HEK293 (cell line): ENCODE results near the gene LPP.

Experiments
- CTCF ChIA-PET: fragments of 350-600 bp; formaldehyde crosslinking; extraction: SDS; loops from one replicate; lab custom pipeline; 2021; ENCODE audit warnings: antibody characterized with exemption; lab: Yijun Ruan, JAX
- POLR2A ChIA-PET: fragments of 300-600 bp; formaldehyde crosslinking; extraction: SDS; loops from one replicate; lab custom pipeline; 2020; ENCODE audit warnings: antibody characterized with exemption, inconsistent platforms; lab: Yijun Ruan, JAX
- H3K27ac ChIP-seq: fragments of 200-500 bp; sonication (Bioruptor generic); 2 replicates; pipeline ENCODE4 v1.5.1; 2014; ENCODE audit warnings: low read depth, low read length, control low read depth, inconsistent platforms; ENCODE audit errors: extremely low read depth
- H3K36me3 ChIP-seq, 2 experiments: fragments of 200-500 bp in 1 of 2; sonication (Bioruptor generic) in 1 of 2; 1 replicate in 1 of 2; 2 replicates in 1 of 2; pipeline ENCODE4 v1.5.1; 2014 to 2017; ENCODE audit warnings: inconsistent platforms in 2 of 2, low read length in 2 of 2; ENCODE audit not compliant: control insufficient read depth in 2 of 2, insufficient read depth in 1 of 2
- H3K4me1 ChIP-seq: fragments of 200-500 bp; sonication (Bioruptor generic); 2 replicates; pipeline ENCODE4 v1.5.1; 2014; ENCODE audit warnings: mild to moderate bottlenecking, low read length, inconsistent platforms; ENCODE audit not compliant: control insufficient read depth, insufficient read depth
- H3K4me3 ChIP-seq: 2 replicates; pipeline ENCODE4 v1.5.1; 2011; ENCODE audit warnings: low read depth, mild to moderate bottlenecking, control low read depth, low read length, moderate library complexity
- H3K9me3 ChIP-seq: fragments of 200-500 bp; sonication (Bioruptor generic); 2 replicates; pipeline ENCODE4 v1.5.1; 2014; ENCODE audit warnings: low read depth, low read length, inconsistent platforms; ENCODE audit not compliant: control insufficient read depth, insufficient read depth
- HOXD13 ChIP-seq: sonication (generic); formaldehyde crosslinking; IDR thresholded peaks from 2 replicates; pipeline ENCODE4 v1.8.0; 2022; ENCODE audit warnings: missing genetic modification reagents, borderline replicate concordance
- KLF7 ChIP-seq: fragments of 450-650 bp; formaldehyde crosslinking; IDR thresholded peaks from 2 replicates; pipeline ENCODE4 v1.5.1; 2016; ENCODE audit warnings: missing biosample characterization, missing genetic modification characterization, borderline replicate concordance
- SALL2 ChIP-seq: fragments of 450-650 bp; formaldehyde crosslinking; IDR thresholded peaks from 2 replicates; pipeline ENCODE4 v1.5.0; 2017; ENCODE audit warnings: missing biosample characterization, mild to moderate bottlenecking, missing genetic modification characterization, borderline replicate concordance
- ZBTB1 ChIP-seq: fragments of 450-650 bp; formaldehyde crosslinking; IDR thresholded peaks from 2 replicates; pipeline ENCODE4 v1.5.1; 2016; ENCODE audit warnings: missing biosample characterization, missing genetic modification characterization
- ZNF121 ChIP-seq: fragments of 450-650 bp; formaldehyde crosslinking; IDR thresholded peaks from 2 replicates; pipeline ENCODE4 v1.5.1; 2016; ENCODE audit warnings: missing biosample characterization, missing genetic modification characterization
- ZNF146 ChIP-seq: fragments of 450-650 bp; formaldehyde crosslinking; IDR thresholded peaks from 2 replicates; pipeline ENCODE4 v1.5.1; 2016; ENCODE audit warnings: missing biosample characterization, missing genetic modification characterization
- ZNF26 ChIP-seq: fragments of 450-650 bp; formaldehyde crosslinking; IDR thresholded peaks from 2 replicates; pipeline ENCODE4 v1.5.1; 2016; ENCODE audit warnings: missing biosample characterization, missing genetic modification characterization
- ZNF266 ChIP-seq: fragments of 450-650 bp; formaldehyde crosslinking; IDR thresholded peaks from 2 replicates; pipeline ENCODE4 v1.5.1; 2016; ENCODE audit warnings: missing biosample characterization, missing genetic modification characterization, low read depth
- ZNF302 ChIP-seq: fragments of 450-650 bp; formaldehyde crosslinking; IDR thresholded peaks from 2 replicates; pipeline ENCODE4 v1.5.1; 2016; ENCODE audit warnings: missing biosample characterization, missing genetic modification characterization, low read depth
- ZNF37A ChIP-seq: fragments of 450-650 bp; IDR thresholded peaks from 2 replicates; pipeline ENCODE4 v1.5.1; 2018; ENCODE audit warnings: missing biosample characterization, missing genetic modification characterization
- ZNF398 ChIP-seq: fragments of 450-650 bp; formaldehyde crosslinking; IDR thresholded peaks from 2 replicates; pipeline ENCODE4 v1.5.1; 2017; ENCODE audit warnings: missing biosample characterization, missing genetic modification characterization
- ZNF473 ChIP-seq: fragments of 450-650 bp; formaldehyde crosslinking; IDR thresholded peaks from 2 replicates; pipeline ENCODE4 v1.5.1; 2017; ENCODE audit warnings: missing biosample characterization, missing genetic modification characterization
- ZNF510 ChIP-seq: fragments of 450-650 bp; formaldehyde crosslinking; IDR thresholded peaks from 2 replicates; pipeline ENCODE4 v1.5.1; 2018; ENCODE audit warnings: mild to moderate bottlenecking, missing genetic modification characterization, missing biosample characterization; ENCODE audit not compliant: insufficient replicate concordance
- ZNF513 ChIP-seq: fragments of 450-650 bp; IDR thresholded peaks from 2 replicates; pipeline ENCODE4 v1.5.1; 2018; ENCODE audit warnings: missing biosample characterization, missing genetic modification characterization
- ZNF548 ChIP-seq: fragments of 450-650 bp; formaldehyde crosslinking; IDR thresholded peaks from 2 replicates; pipeline ENCODE4 v1.5.1; 2016; ENCODE audit warnings: missing biosample characterization, missing genetic modification characterization
- ZNF560 ChIP-seq: fragments of 450-650 bp; formaldehyde crosslinking; IDR thresholded peaks from 2 replicates; pipeline ENCODE4 v1.5.1; 2017; ENCODE audit warnings: missing biosample characterization, missing genetic modification characterization, borderline replicate concordance
- ZNF585B ChIP-seq: fragments of 450-650 bp; formaldehyde crosslinking; IDR thresholded peaks from 2 replicates; pipeline ENCODE4 v1.5.1; 2016; ENCODE audit warnings: missing biosample characterization, missing genetic modification characterization
- ZNF600 ChIP-seq: fragments of 450-650 bp; formaldehyde crosslinking; IDR thresholded peaks from 2 replicates; pipeline ENCODE4 v1.5.1; 2016; ENCODE audit warnings: missing biosample characterization, missing genetic modification characterization
- ZNF626 ChIP-seq: fragments of 450-650 bp; sonication (Bioruptor Pico); formaldehyde crosslinking; IDR thresholded peaks from 2 replicates; pipeline ENCODE4 v1.5.1; 2018; ENCODE audit warnings: missing biosample characterization, missing genetic modification characterization, inconsistent platforms
- ZNF629 ChIP-seq: fragments of 450-650 bp; formaldehyde crosslinking; IDR thresholded peaks from 2 replicates; pipeline ENCODE4 v1.5.1; 2017; ENCODE audit warnings: missing biosample characterization, missing genetic modification characterization
- ZNF654 ChIP-seq: fragments of 450-650 bp; formaldehyde crosslinking; IDR thresholded peaks from 2 replicates; pipeline ENCODE4 v1.5.1; 2016; ENCODE audit warnings: low read depth, missing biosample characterization, missing genetic modification characterization
- ZNF707 ChIP-seq: fragments of 450-650 bp; formaldehyde crosslinking; IDR thresholded peaks from 2 replicates; pipeline ENCODE4 v1.5.1; 2016; ENCODE audit warnings: missing biosample characterization, missing genetic modification characterization
- ZNF843 ChIP-seq: fragments of 450-650 bp; formaldehyde crosslinking; IDR thresholded peaks from 2 replicates; pipeline ENCODE4 v1.5.1; 2016; ENCODE audit warnings: missing biosample characterization, missing genetic modification characterization
- ZSCAN23 ChIP-seq: fragments of 450-650 bp; formaldehyde crosslinking; IDR thresholded peaks from 2 replicates; pipeline ENCODE4 v1.5.1; 2016; ENCODE audit warnings: missing biosample characterization, missing genetic modification characterization
- TF ChIP-seq, protein P1 (sequence below): fragments of 450-650 bp; formaldehyde crosslinking; IDR thresholded peaks from 2 replicates; pipeline ENCODE4 v1.5.1; 2017; ENCODE audit warnings: missing biosample characterization, missing genetic modification characterization
- TF ChIP-seq, protein P2 (sequence below): fragments of 450-650 bp; formaldehyde crosslinking; IDR thresholded peaks from 2 replicates; pipeline ENCODE4 v1.5.1; 2016; ENCODE audit warnings: missing biosample characterization, missing genetic modification characterization
- TF ChIP-seq, protein P3 (sequence below): sonication (generic); formaldehyde crosslinking; IDR thresholded peaks from 2 replicates; pipeline ENCODE4 v1.8.1; 2022; ENCODE audit warnings: mild to moderate bottlenecking, moderate library complexity, missing genetic modification reagents

The LPP gene

DNA sequence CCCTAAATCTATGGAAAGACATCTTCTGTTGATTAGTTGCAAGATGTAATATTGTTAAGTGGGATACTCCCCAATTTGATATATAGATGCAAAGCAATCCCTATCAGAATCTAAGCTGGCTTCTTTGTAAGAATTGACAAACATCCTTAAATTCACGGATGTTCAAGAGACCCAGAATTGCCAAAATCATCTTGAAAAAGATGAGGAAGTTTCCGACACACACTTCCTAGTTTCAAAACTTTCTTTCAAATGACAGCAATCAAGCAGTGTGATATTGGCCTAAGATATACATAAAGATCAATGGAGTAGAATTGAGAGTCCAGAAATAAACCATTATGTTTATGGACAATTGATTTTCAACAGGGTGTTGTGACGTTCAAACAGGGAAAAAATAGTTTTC is 383.6 kb downstream of the LPP start (continued):
- TF ChIP-seq ZNF707 (tag by site-specific recombination) (no peak), ZNF585B (tag by site-specific recombination) (no peak), ZNF473 (no peak)

DNA sequence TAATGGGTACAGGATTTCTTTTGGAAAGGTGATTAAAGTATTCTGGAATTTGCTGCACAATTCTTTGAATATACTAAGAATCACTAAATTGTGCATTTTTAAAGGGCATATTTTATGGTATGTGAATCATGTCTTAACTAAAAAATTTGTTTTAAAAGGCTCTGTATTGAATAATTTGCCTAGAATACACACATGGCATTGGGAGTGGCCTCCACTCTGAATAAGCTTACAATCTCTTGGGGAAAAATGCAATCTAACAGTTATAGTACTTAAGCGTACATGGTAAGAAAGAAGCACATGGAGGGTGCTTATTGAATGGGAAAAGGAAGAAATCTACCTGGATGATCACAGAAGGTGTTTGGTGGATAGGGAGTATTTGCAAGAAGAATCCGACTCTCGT is 385.1 kb downstream of the LPP start:
- CTCF ChIA-PET, result no interaction called here

DNA sequence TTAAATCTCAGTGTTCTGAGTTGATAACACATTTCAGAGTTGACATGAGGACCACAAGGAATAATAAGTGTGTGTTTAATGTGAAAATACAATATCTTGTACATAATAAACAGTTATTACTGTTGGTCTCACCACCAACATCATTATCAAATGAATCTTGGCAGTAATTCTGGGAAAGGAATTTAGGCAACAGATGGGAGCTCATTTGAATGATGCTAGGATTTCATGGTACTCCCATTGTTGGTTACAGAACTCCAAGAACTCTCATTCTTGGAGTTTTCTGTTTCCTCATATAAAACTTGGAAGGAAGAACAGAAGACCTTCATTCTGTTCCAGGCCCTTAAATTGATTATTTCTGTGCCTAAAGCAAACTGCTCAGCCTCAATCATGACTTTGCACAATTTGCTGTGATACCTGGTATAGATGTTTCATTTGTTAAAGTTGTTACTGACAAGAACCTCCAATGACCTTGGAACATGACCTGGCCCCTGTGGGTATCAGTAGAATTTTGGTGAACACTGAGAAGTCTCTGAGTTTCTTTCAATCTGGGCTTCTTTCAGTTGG is 385.8 kb downstream of the LPP start:
- Histone ChIP-seq H3K4me1 (no peaks in the 10 kb centered on the region), H3K36me3 (no peaks in the 10 kb centered on the region), H3K27ac (no peak overlapping the region), H3K9me3 (no peaks in the 10 kb centered on the region), H3K4me3 (no peak overlapping the region)
- ChIA-PET POLR2A (no interaction called here), CTCF (no interaction called here)
- TF ChIP-seq ZNF600 (tag by site-specific recombination) (no peak), ZNF513 (tag by site-specific recombination) (no peak), ZNF302 (tag by site-specific recombination) (no peak), ZNF560 (tag by site-specific recombination) (no peak), HOXD13 (no peak), ZNF398 (tag by site-specific recombination) (no peak), ZNF121 (tag by site-specific recombination) (no peak), ZNF548 (no peak), ZNF510 (no peak), ZNF654 (tag by site-specific recombination) (no peak), ZNF266 (no peak), ZNF707 (tag by site-specific recombination) (no peak)
- TF ChIP-seq, protein P1, sequence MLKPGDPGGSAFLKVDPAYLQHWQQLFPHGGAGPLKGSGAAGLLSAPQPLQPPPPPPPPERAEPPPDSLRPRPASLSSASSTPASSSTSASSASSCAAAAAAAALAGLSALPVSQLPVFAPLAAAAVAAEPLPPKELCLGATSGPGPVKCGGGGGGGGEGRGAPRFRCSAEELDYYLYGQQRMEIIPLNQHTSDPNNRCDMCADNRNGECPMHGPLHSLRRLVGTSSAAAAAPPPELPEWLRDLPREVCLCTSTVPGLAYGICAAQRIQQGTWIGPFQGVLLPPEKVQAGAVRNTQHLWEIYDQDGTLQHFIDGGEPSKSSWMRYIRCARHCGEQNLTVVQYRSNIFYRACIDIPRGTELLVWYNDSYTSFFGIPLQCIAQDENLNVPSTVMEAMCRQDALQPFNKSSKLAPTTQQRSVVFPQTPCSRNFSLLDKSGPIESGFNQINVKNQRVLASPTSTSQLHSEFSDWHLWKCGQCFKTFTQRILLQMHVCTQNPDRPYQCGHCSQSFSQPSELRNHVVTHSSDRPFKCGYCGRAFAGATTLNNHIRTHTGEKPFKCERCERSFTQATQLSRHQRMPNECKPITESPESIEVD (tag by site-specific recombination), result no peak
- TF ChIP-seq, protein P2, sequence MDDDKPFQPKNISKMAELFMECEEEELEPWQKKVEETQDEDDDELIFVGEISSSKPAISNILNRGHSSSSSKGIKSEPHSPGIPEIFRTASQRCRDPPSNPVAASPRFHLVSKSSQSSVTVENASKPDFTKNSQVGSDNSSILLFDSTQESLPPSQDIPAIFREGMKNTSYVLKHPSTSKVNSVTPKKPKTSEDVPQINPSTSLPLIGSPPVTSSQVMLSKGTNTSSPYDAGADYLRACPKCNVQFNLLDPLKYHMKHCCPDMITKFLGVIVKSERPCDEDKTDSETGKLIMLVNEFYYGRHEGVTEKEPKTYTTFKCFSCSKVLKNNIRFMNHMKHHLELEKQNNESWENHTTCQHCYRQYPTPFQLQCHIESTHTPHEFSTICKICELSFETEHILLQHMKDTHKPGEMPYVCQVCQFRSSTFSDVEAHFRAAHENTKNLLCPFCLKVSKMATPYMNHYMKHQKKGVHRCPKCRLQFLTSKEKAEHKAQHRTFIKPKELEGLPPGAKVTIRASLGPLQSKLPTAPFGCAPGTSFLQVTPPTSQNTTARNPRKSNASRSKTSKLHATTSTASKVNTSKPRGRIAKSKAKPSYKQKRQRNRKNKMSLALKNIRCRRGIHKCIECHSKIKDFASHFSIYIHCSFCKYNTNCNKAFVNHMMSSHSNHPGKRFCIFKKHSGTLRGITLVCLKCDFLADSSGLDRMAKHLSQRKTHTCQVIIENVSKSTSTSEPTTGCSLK (tag by site-specific recombination), result no peak

More for the DNA sequence above, 385.1 kb downstream of the LPP start:
- POLR2A ChIA-PET, result no interaction called here
- no peak overlapping the region for H3K4me3 ChIP-seq
- TF ChIP-seq SALL2 (tag by site-specific recombination) (no peak), ZSCAN23 (tag by site-specific recombination) (no peak), ZNF37A (tag by site-specific recombination) (no peak), ZNF146 (tag by site-specific recombination) (no peak), ZNF626 (no peak), KLF7 (tag by site-specific recombination) (no peak), ZNF26 (tag by site-specific recombination) (no peak), ZNF629 (no peak), ZBTB1 (tag by site-specific recombination) (no peak), ZNF473 (no peak), ZNF843 (tag by site-specific recombination) (no peak)
- TF ChIP-seq, protein P3, sequence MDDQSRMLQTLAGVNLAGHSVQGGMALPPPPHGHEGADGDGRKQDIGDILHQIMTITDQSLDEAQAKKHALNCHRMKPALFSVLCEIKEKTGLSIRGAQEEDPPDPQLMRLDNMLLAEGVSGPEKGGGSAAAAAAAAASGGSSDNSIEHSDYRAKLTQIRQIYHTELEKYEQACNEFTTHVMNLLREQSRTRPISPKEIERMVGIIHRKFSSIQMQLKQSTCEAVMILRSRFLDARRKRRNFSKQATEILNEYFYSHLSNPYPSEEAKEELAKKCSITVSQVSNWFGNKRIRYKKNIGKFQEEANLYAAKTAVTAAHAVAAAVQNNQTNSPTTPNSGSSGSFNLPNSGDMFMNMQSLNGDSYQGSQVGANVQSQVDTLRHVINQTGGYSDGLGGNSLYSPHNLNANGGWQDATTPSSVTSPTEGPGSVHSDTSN (CRISPR knock-in tag), result no peak
- no peaks in the 10 kb centered on the region for H3K36me3 ChIP-seq
- no peaks in the 10 kb centered on the region for H3K9me3 ChIP-seq
- no peak overlapping the region for H3K27ac ChIP-seq
- H3K4me1 ChIP-seq, result no peaks in the 10 kb centered on the region
